ENCODE measurements around the gene PDGFRA. TPM values are rescaled to one million over a fixed set of nuclear protein-coding genes. Genes with fewer than 3 reads are reported as not detected.

Gene PDGFRA
- total and polyA plus RNA-seq, 8 donors, result 50.3 to 151 (median 113) TPM

- Histone ChIP-seq H3K9me3 (no peaks in the 10 kb centered on the region), H3K36me3 (no peaks in the 10 kb centered on the region), H3K4me3 (no peak overlapping the region), H3K27ac (no peak overlapping the region), H3K4me1 (peaks cover 5 to 8% of the 10 kb centered on the region in 2 donors), H3K27me3 (peaks cover 6 to 47% of the 10 kb centered on the region in 2 donors)
- DNase-seq (peak in 3 of 4 donors; percentile 56 to 93 (median 90)), ATAC-seq (peak; percentile 97)
- intact Hi-C loops (cut with DNase I), result loop anchor here in 1 of 2 donors (5.0 kb wide), 1 partner anchor 291 kb away; no protein-coding TSS in a partner anchor
- peak; percentile 79 to 81 for TF ChIP-seq CTCF (IDR thresholded peaks at IDR 0.05)
Observed at GRCh38 chr4:54217642-54218495, 11.2 kb upstream of the PDGFRA start.

DNA sequence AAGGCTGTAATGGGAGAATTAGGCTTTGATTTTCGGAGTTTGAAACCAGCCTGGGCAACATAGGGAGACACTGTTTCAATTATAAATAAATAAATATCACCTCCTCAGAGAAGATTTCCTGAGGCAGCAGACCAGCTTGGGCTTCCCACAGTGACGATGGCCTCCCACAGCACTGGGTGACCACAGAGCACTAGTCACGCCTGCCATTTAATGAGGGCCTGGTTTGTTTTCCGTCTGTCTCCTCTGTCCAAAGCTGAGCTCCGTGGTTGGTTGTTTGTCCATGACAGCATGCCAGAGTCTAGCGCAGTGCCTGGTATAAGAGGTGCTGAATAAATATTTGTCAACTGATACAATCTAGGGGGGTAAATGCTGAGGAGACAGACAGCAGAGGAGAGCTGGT, 10.4 kb upstream of the PDGFRA start:
- Histone ChIP-seq H3K4me1 (peaks cover 5 to 8% of the 10 kb centered on the region in 2 donors), H3K27me3 (peaks cover 6 to 56% of the 10 kb centered on the region in 2 donors), H3K27ac (no peak overlapping the region), H3K9me3 (no peaks in the 10 kb centered on the region), H3K36me3 (no peaks in the 10 kb centered on the region), H3K4me3 (no peak overlapping the region)
- intact Hi-C loops (cut with DNase I), result loop anchor here in 1 of 2 donors (5.0 kb wide), 1 partner anchor 291 kb away; no protein-coding TSS in a partner anchor
- no peak for DNase-seq
- ATAC-seq, result no peak
- TF ChIP-seq CTCF (IDR thresholded peaks at IDR 0.05), result no peak

DNA sequence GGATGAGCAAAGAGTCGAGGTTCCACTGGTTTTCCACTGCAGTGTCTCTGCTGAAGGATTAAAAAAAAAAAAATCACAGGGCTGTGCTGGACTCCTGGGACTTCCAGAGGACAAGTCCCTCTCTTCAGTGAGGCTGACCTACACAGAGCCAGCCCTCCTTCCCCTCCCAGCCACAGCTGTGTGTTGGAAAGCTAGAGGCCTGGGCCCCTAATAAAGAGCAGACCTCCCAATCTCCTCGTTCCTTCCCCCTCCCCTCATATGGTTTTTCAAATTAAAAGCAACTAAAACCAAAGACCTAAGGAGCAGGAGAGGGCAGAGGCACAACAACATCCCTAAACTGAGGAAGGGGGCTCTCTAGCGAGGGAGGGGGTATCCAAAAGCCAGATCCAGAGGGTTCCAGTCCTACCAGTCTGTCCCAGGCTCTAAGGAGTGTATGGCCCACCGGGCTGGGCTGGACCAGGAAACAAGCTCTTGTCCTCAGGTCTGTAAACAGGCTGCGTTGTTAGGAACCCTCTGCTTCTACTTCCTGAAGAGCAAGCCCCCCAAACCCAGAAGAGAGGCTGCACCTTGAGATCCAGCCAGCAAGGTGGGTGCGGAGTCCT, 4.0 kb upstream of the PDGFRA start:
- DNase-seq, result peak in 2 of 4 donors; percentile 63 to 80
- intact Hi-C loops (cut with DNase I), result loop anchor here in 1 of 2 donors (5.0 kb wide), 1 partner anchor 318 kb away; no protein-coding TSS in a partner anchor
- H3K27ac ChIP-seq, result no peak overlapping the region
- H3K36me3 ChIP-seq, result no peaks in the 10 kb centered on the region
- no peak for ATAC-seq
- H3K4me1 ChIP-seq, result peaks cover 0 to 29% of the 10 kb centered on the region in 2 donors
- TF ChIP-seq CTCF (IDR thresholded peaks at IDR 0.05), result no peak
- H3K27me3 ChIP-seq, result peaks cover 60 to 89% of the 10 kb centered on the region in 2 donors
- no peaks in the 10 kb centered on the region for H3K9me3 ChIP-seq
- no peak overlapping the region for H3K4me3 ChIP-seq

DNA sequence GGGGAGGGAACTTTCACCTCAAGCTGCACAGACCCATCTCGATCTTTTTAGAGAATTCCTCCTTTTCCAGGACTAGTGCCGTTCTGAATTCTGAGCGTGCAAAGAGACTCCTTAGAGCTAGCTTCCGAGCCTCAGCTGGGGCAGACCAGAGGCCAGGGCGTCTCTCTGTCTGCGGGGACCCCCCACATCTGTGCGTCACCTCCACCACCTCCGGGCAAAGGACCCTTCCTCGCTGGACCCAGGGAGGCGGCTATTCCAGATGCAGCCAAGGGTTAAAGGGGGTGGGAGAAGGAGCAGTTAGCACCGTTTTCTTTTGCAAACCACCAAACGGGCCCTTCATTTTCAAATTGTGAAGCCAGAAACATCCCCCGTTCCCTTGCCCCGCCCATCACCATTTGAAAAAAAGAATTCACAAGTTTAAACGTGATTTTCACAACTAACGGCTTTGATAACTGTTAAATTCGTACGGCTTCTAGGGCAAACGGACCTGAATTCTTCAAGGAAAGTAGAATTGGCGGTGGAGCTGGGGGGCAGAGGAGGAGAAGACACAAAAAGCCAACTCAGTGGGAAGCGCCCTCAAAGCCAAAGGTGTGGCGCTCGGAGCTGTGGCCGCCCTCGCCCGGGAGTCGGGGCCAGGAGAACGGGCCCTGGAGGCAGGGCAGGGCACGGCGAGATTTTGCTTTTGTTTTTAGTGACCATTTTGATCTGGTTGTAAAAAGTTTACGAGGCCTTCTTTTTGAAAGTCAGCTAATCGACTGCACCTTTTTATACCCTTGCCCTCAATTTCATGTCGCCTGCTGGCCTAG, 3.3 kb upstream of the PDGFRA start:
- H3K36me3 ChIP-seq, result no peaks in the 10 kb centered on the region
- peaks cover 0 to 36% of the 10 kb centered on the region in 2 donors for H3K4me1 ChIP-seq
- intact Hi-C loops (cut with DNase I), result loop anchor here in 1 of 2 donors (5.0 kb wide), 1 partner anchor 318 kb away; no protein-coding TSS in a partner anchor
- DNase-seq (peak in 2 of 4 donors; percentile 46 to 48), ATAC-seq (no peak)
- peaks cover 67 to 96% of the 10 kb centered on the region in 2 donors for H3K27me3 ChIP-seq
- peak overlapping the region in 1 of 2 donors; percentile 72 for H3K27ac ChIP-seq
- TF ChIP-seq CTCF (IDR thresholded peaks at IDR 0.05), result no peak
- no peaks in the 10 kb centered on the region for H3K9me3 ChIP-seq
- H3K4me3 ChIP-seq, result peak overlapping the region; percentile 17 to 23
